Fibroblast of pulmonary artery (primary cell): ENCODE data around the gene CLIC3.

Experiments
- DNase-seq: peaks from one replicate; pipeline ENCODE4 v3.0.0-alpha.2; 2010; ENCODE audit warnings: low read depth
- H3K4me3 ChIP-seq: replicated peaks from 2 replicates; pipeline ENCODE4 v1.5.1; 2011; ENCODE audit warnings: low read depth, mild to moderate bottlenecking, control low read depth, low read length, moderate library complexity
- TF ChIP-seq, protein P1 (sequence below): IDR thresholded peaks from 2 replicates; pipeline ENCODE4 v1.5.1; 2011; ENCODE audit warnings: mild to moderate bottlenecking, control low read depth, low read length, inconsistent platforms; ENCODE audit errors: missing control alignments

The CLIC3 gene

GRCh38 chr9:136960938-136961275, 35.5 kb downstream of the CLIC3 start:
- H3K4me3 ChIP-seq: no peak overlapping the region
- no peak for DNase-seq
- TF ChIP-seq, protein P1, sequence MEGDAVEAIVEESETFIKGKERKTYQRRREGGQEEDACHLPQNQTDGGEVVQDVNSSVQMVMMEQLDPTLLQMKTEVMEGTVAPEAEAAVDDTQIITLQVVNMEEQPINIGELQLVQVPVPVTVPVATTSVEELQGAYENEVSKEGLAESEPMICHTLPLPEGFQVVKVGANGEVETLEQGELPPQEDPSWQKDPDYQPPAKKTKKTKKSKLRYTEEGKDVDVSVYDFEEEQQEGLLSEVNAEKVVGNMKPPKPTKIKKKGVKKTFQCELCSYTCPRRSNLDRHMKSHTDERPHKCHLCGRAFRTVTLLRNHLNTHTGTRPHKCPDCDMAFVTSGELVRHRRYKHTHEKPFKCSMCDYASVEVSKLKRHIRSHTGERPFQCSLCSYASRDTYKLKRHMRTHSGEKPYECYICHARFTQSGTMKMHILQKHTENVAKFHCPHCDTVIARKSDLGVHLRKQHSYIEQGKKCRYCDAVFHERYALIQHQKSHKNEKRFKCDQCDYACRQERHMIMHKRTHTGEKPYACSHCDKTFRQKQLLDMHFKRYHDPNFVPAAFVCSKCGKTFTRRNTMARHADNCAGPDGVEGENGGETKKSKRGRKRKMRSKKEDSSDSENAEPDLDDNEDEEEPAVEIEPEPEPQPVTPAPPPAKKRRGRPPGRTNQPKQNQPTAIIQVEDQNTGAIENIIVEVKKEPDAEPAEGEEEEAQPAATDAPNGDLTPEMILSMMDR: no peak

DNA sequence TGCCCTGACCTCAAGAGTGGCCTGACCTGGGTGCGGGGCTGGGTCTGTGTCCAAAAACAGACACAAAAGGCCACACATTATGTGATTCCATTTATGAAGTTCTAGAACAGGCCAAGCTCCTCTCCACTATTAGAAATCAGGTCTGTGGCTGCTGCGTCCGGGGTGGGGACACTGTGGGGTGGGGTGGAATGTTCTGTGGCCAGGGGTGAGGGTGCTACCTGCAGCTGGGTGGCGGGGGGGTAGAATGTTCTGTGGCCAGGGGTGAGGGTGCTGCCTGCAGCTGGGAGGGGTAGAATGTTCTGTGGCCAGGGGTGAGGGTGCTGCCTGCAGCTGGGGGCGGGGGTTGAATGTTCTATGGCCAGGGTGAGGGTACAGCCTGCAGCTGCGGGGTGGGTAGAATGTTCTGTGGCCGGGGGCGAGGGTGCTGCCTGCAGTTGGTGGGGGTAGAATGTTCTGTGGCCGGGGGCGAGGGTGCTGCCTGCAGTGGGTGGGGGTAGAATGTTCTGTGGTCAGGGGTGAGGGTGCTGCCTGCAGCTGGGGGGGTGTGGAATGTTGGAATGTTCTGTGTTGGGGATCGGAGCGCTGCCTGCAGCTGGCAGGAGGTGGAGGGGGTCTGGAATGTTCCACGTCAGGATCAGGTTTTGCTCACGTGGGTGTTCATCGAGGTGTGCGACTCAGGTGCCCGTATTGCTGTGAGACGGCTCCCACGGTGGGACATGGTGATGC, 36.0 kb downstream of the CLIC3 start:
- TF ChIP-seq, protein P1: no peak
- H3K4me3 ChIP-seq: no peak overlapping the region
- no peak for DNase-seq

DNA sequence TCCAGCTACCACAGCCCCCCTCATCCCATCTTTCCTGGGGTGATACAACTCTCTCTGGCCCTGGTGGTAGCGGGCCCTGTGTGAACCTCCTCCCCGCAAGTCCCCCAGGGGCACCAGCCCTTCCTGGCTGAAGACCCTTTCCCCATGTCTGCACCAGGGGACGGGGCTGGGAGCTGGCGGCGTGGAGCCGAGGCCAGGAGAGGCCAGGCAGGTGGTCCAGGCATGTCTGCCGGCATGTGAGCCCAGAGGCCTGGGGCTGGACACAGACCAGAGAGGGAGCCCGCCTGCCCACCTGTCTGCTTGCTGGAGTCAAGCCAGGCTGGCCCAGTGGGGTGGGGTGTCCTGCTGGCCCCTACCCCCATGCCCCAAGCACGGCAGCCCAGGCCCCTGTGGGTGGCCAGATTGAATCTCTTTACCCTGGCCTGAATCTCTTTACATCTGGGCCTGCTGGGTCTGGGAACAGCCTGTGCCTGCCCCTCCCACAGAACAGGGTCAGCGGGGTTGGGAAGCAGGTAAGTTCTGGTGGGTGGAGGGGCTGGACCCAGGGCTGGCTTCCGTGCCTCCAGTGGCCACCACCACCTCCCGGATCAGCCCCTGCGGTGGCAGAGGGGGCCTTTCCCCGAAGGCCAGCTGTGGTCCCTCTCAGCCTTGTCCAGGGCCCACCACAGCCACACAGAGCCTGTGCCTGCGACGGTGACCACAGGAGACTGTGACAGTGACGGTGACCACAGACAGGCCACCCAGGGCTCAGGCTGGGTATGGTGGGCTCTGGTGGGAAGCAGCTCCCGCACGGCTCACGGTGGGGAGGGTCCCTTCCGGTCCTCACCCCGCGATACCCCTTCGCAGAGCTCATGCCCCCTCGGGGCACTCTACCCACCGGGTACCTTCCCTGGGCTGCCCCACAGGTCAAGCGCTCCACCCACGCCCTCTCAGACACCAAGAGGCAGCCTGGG, 37.2 kb downstream of the CLIC3 start:
- no peak for DNase-seq
- no peak overlapping the region for H3K4me3 ChIP-seq
- TF ChIP-seq, protein P1: no peak

GRCh38 chr9:136958473-136958872, 37.9 kb downstream of the CLIC3 start:
- no peak overlapping the region for H3K4me3 ChIP-seq
- TF ChIP-seq, protein P1: no peak
- DNase-seq: no peak

DNA sequence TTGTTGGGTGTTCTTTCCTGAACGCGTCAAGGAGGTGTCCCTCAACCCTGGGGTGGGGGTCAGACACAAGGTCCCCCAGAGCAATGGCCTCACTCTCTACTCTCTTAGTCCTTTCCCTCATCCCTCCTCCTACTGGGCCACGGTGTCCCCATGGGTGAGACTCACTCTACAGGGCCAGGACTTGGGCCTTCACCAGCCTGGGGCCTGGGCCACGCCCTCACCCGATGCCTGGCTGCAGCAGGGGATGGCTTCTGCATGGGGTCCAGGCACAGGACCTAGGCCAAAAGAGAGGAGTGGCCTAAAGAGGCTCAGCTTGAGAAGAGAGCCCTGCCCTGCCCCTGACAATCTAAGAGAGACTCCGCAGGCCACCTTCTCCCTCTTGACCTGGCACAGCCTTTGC, 38.5 kb downstream of the CLIC3 start:
- DNase-seq: no peak
- H3K4me3 ChIP-seq: no peak overlapping the region
- TF ChIP-seq, protein P1: no peak

DNA sequence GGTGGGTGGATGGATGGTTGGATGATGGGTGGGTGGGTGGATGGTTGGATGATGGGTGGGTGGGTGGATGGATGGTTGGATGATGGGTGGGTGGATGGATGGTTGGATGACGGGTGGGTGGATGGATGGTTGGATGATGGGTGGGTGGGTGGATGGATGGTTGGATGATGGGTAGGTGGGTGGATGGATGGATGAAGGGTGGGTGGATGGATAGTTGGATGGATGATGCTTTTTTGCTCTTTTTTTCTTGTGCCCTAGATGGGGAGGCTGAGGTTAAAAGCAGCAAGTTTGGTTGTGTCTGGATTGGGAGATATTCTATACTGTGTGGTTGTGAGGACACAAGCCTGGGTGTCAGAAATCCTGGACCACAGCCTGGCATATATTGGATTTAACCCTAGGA, 38.9 kb downstream of the CLIC3 start:
- DNase-seq: no peak
- H3K4me3 ChIP-seq: no peak overlapping the region
- TF ChIP-seq, protein P1: no peak
